Stomach (tissue), 9 donors: ENCODE data around the gene CAMSAP3. TPM values are rescaled to one million over a fixed set of nuclear protein-coding genes. Genes with fewer than 3 reads are reported as not detected.

Experiments
- DNase-seq, 2 donors: peaks; one replicate each; pipeline versions ENCODE4 v3.0.0 to v3.0.0-alpha.2; 2013 to 2019
- H3K27ac ChIP-seq, 5 donors: fragments of 200-600 bp in 4 of 5; sonication (generic) in 4 of 5; one replicate each; pipeline ENCODE4 v1.5.1; 2013 to 2019; ENCODE audit warnings: mild to moderate bottlenecking in 1 of 5, moderate library complexity in 1 of 5
- H3K27me3 ChIP-seq, 3 donors: fragments of 200-600 bp; sonication (generic); one replicate each; pipeline ENCODE4 v1.5.1; 2017 to 2019; ENCODE audit warnings: mixed run types in 1 of 3
- H3K36me3 ChIP-seq, 4 donors: fragments of 200-600 bp; sonication (generic); 1 replicate in 3 of 4; 2 replicates in 1 of 4; pipeline ENCODE4 v1.5.1; 2016 to 2019
- H3K4me1 ChIP-seq, 4 donors: fragments of 200-600 bp; sonication (generic); one replicate each; pipeline ENCODE4 v1.5.1; 2016 to 2019
- H3K4me3 ChIP-seq, 4 donors: fragments of 200-600 bp; sonication (generic) in 3 of 4; one replicate each; pipeline ENCODE4 v1.5.1; 2016 to 2019; ENCODE audit warnings: mild to moderate bottlenecking in 1 of 4
- H3K9me3 ChIP-seq, 4 donors: fragments of 200-600 bp; sonication (generic); one replicate each; pipeline ENCODE4 v1.5.1; 2016 to 2019
- EP300 ChIP-seq: sonication (generic); formaldehyde crosslinking; IDR thresholded peaks from one replicate; pipeline ENCODE4 v1.6.1; 2017; ENCODE audit warnings: antibody characterized with exemption
- POLR2A ChIP-seq, 4 donors: fragments of 450-650 bp; IDR thresholded peaks; one replicate each; pipeline ENCODE4 v1.6.1; 2016; ENCODE audit warnings: antibody characterized with exemption in 4 of 4, control low read depth in 2 of 4, mild to moderate bottlenecking in 1 of 4, moderate library complexity in 1 of 4
- POLR2AphosphoS5 ChIP-seq, 3 donors: sonication (generic); formaldehyde crosslinking; IDR thresholded peaks; one replicate each; pipeline ENCODE4 v1.6.1; 2016; ENCODE audit warnings: antibody characterized with exemption in 3 of 3
- WGBS, 5 donors: extraction: QIAGEN DNeasy Blood & Tissue Kit in 3 of 5; methylation state at CpG; one replicate each; pipeline versions ENCODE4 v1.1.5 to v1.1.7; 2013 to 2018; 5-methylcytosine and 5-hydroxymethylcytosine counted together
- intact Hi-C: fragments of 100-400 bp; cut with DNase I; formaldehyde crosslinking; loops from one replicate; pipeline ENCODE4 v1.15.1; 2023; ENCODE audit warnings: low total_unique reads
- polyA plus RNA-seq, 3 donors: library from polyadenylated mRNA; stranded (reverse); fragments of 200-250 nt; gene quantifications; one replicate each; pipeline ENCODE4 v1.2.3, GENCODE V29; 2013
- total RNA-seq, 5 donors: library from RNA; depleted of rRNA; stranded (reverse); fragments of >200 nt; gene quantifications; one replicate each; pipeline versions ENCODE4 v1.1.0 to v1.2.3, GENCODE V29; 2014 to 2016
- TF ChIP-seq, protein P1 (sequence below), 7 experiments: fragments of 450-650 bp in 4 of 7; fragments of 200-600 bp in 3 of 7; sonication (generic) in 3 of 7; IDR thresholded peaks; one replicate each; pipeline ENCODE4 v1.5.1; 2016 to 2019; ENCODE audit warnings: antibody characterized with exemption in 7 of 7, control low read depth in 2 of 7, mild to moderate bottlenecking in 1 of 7
- donor health status: healthy with polysubstance abuse.
- donor health status: Bipolar disorder and iron deficiency.
- donor health status: healthy.

CAMSAP3 gene
- total and polyA plus RNA-seq, 8 donors, result 5.5 to 232 (median 32.2) TPM

DNA sequence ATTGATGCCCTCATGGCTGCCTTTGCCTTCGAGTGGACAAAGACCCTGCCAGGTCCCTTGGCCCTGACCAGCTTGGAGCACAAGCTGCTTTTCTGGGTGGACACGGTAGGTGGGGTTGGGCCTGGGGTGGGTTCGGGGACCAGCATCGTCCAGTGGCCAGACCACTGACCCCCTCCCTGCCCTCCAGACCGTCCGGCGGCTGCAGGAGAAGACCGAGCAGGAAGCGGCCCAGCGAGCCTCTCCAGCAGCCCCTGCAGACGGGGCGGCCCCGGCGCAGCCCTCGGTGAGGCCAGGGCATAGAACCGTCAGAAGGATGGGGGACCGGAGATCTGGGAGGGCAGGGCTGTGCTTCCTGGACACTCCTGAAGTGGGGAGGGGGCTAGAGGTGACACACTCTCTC, 10.6 kb downstream of the CAMSAP3 start:
- H3K36me3 ChIP-seq, result peaks cover 3 to 61% (median 51%) of the 10 kb centered on the region in 4 donors
- intact Hi-C loops, result no loop called here
- no peak overlapping the region for H3K4me3 ChIP-seq
- peak in 1 of 2 donors; percentile 1 for DNase-seq
- H3K27me3 ChIP-seq, result peaks cover 0 to 49% (median 0%) of the 10 kb centered on the region in 3 donors
- no peaks in the 10 kb centered on the region for H3K9me3 ChIP-seq
- TF ChIP-seq POLR2AphosphoS5 (IDR thresholded peaks at IDR 0.05), result no peak
- peaks cover 0 to 31% (median 26%) of the 10 kb centered on the region in 4 donors for H3K4me1 ChIP-seq
- WGBS, 5 donors, result 87 to 91% (median 89%) methylated on average over 14 to 17 of the region's 17 CpGs; no CpG with 5 or more reads in 1 of the 5 donors
- H3K27ac ChIP-seq, result no peak overlapping the region

DNA sequence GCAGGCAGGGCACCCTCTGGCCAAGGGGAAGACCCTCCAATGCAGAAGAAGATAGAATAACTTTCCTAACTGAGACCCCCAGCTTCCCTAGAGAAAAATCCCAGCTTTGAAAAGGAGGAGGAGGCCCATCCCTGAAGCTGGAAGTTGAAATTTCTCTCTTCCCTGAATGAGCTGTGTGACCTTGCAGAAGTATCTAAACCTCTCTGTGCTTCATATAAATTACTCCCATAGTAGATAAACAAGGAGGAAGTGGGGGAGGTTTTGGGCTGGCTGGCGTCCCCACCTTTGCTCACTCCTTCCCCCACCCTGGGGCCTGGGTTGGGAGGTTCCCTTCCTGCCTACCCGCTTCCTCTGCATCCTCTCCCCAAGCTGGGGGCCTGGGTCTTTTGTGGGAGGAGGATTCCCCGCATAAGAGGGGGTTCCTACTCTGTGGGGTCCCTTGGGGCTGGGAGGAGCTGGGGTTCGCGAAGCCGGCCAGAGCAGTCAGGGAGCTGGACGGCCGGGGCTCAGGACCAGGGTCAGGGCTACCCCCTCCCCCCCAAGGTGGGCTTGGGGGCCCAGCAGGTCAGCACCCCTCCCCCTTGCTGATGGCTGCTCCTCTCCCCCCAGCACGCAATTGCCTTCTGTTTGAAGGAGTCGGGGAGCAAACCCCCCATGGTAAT, 11.7 kb downstream of the CAMSAP3 start:
- whole genome bisulfite sequencing, 5 donors, result 84 to 90% (median 85%) methylated on average over 8 to 10 of the region's 10 CpGs
- Histone ChIP-seq H3K27ac (no peak overlapping the region), H3K9me3 (no peaks in the 10 kb centered on the region), H3K36me3 (peaks cover 8 to 72% (median 61%) of the 10 kb centered on the region in 4 donors), H3K4me3 (no peak overlapping the region), H3K4me1 (peaks cover 0 to 23% (median 20%) of the 10 kb centered on the region in 4 donors), H3K27me3 (peaks cover 0 to 40% (median 0%) of the 10 kb centered on the region in 3 donors)
- peak in 1 of 2 donors; percentile 1 for DNase-seq
- intact Hi-C loops, result no loop called here
- TF ChIP-seq, protein P1, sequence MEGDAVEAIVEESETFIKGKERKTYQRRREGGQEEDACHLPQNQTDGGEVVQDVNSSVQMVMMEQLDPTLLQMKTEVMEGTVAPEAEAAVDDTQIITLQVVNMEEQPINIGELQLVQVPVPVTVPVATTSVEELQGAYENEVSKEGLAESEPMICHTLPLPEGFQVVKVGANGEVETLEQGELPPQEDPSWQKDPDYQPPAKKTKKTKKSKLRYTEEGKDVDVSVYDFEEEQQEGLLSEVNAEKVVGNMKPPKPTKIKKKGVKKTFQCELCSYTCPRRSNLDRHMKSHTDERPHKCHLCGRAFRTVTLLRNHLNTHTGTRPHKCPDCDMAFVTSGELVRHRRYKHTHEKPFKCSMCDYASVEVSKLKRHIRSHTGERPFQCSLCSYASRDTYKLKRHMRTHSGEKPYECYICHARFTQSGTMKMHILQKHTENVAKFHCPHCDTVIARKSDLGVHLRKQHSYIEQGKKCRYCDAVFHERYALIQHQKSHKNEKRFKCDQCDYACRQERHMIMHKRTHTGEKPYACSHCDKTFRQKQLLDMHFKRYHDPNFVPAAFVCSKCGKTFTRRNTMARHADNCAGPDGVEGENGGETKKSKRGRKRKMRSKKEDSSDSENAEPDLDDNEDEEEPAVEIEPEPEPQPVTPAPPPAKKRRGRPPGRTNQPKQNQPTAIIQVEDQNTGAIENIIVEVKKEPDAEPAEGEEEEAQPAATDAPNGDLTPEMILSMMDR (IDR thresholded peaks at IDR 0.05), result no peak
- TF ChIP-seq POLR2AphosphoS5 (IDR thresholded peaks at IDR 0.05) (no peak), POLR2A (IDR thresholded peaks at IDR 0.05) (no peak), EP300 (no peak)

DNA sequence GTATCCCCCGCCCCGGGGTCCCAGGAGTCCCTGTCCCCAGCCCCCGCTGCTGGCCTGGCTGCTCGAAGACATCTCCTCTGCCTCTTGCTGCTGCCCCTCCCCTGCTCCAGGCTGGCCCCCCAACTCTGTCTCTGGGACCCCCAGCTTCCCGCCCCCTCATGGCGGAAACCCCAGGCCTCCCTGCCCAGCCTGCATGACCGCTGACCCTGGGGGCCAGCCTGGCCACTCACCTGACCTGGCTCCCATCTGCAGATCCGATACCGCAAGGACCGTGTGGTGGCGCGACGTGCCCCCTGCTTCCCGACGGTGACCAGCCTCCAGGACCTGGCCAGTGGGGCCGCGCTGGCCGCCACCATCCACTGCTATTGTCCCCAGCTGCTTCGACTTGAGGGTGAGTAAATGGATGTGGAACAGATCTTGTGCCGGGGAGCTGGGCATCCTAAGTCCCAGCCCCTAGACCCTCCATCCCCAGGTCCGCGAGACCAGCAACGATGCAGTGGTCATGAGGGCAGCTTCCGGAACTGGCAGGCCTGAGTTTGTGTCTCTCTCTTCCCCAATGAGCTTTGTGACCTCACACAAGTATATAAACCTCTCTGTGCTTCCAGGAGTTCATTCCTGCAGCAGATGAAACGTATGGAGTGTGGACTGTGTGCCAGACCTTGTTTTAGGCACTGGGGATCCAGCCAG, 12.4 kb downstream of the CAMSAP3 start:
- TF ChIP-seq POLR2A (IDR thresholded peaks at IDR 0.05) (no peak), POLR2AphosphoS5 (IDR thresholded peaks at IDR 0.05) (no peak), EP300 (no peak)
- TF ChIP-seq, protein P1 (IDR thresholded peaks at IDR 0.05), result no peak
- no peak overlapping the region for H3K27ac ChIP-seq
- peaks cover 0 to 34% (median 0%) of the 10 kb centered on the region in 3 donors for H3K27me3 ChIP-seq
- H3K36me3 ChIP-seq, result peaks cover 10 to 78% (median 67%) of the 10 kb centered on the region in 4 donors
- intact Hi-C loops, result no loop called here
- 90 to 94% (median 91%) methylated on average over 14 to 25 of the region's 25 CpGs for WGBS, 5 donors
- peak in 1 of 2 donors; percentile 1 for DNase-seq
- H3K4me1 ChIP-seq, result peaks cover 0 to 16% (median 14%) of the 10 kb centered on the region in 4 donors
- no peaks in the 10 kb centered on the region for H3K9me3 ChIP-seq
- H3K4me3 ChIP-seq, result no peak overlapping the region

DNA sequence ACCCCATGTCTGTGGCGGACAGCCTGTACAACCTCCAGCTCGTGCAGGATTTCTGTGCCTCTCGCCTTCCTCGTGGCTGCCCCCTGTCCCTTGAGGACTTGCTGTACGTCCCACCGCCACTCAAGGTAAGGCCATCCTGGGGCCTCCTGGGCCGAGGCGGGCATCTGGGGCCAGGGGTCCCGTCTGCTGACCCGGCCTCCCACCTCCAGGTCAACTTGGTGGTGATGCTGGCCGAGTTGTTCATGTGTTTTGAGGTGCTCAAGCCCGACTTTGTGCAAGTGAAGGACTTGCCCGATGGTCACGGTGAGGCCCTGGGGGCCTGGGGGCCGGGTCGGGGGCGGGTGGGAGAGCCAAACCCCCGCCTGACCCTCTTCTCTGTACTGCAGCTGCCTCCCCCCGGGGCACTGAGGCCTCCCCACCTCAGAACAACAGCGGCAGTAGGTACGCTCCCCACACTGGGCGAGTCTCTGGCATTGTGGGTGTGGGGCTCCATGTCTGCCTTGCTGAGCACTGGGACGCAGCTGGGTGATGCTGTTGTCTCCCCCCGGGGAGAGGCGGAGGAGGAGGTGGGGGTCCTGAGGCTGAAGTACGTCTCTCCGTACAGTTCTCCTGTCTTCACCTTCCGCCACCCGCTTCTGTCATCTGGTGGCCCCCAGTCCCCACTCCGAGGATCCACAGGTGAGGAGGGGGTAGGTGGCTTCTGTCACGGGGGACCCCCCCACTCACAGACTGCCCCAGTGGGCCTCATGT, 15.0 kb downstream of the CAMSAP3 start:
- Histone ChIP-seq H3K9me3 (no peaks in the 10 kb centered on the region), H3K36me3 (peaks cover 10 to 86% (median 73%) of the 10 kb centered on the region in 4 donors), H3K27ac (no peak overlapping the region), H3K4me1 (no peaks in the 10 kb centered on the region), H3K4me3 (no peak overlapping the region), H3K27me3 (peaks cover 0 to 9% (median 0%) of the 10 kb centered on the region in 3 donors)
- WGBS, 5 donors, result 80 to 89% (median 87%) methylated on average over 14 to 31 of the region's 31 CpGs
- DNase-seq, result no peak
- TF ChIP-seq POLR2A (IDR thresholded peaks at IDR 0.05), result no peak
- TF ChIP-seq, protein P1 (IDR thresholded peaks at IDR 0.05), result no peak
- TF ChIP-seq EP300, result no peak
- no peak for TF ChIP-seq POLR2AphosphoS5 (IDR thresholded peaks at IDR 0.05)
- intact Hi-C loops, result no loop called here
